H1 (cell line): ENCODE data around the gene ZBTB45. TPM values are rescaled to one million over a fixed set of nuclear protein-coding genes. Genes with fewer than 3 reads are reported as not detected.

ENCODE experiments used
- CTCF ChIA-PET: fragments of 300-600 bp; sonication (Branson Sonifier 250); formaldehyde crosslinking; loops from one replicate; lab custom pipeline; 2021; ENCODE audit not compliant: partially characterized antibody; lab: Charles Lee
- POLR2A ChIA-PET: fragments of 300-600 bp; sonication (Branson Sonifier 250); formaldehyde crosslinking; loops from one replicate; lab custom pipeline; 2021; ENCODE audit warnings: inconsistent platforms; ENCODE audit not compliant: partially characterized antibody; lab: Charles Lee
- DNase-seq, 2 experiments: peaks; one replicate each; pipeline versions ENCODE4 v3.0.0 to v3.0.0-alpha.2; 2010 to 2022; ENCODE audit warnings: low spot score in 2 of 2, low read depth in 1 of 2, mixed read lengths in 1 of 2
- FAIRE-seq: peaks from 2 replicates; lab custom pipeline; 2011; peaks lifted over from hg19 to GRCh38; lab: Jason Lieb, UNC
- H2AFZ ChIP-seq: 2 replicates; pipeline ENCODE4 v1.8.1; 2012; ENCODE audit warnings: low read length, inconsistent platforms
- H2AK5ac ChIP-seq: 2 replicates; pipeline ENCODE4 v1.6.1; 2013; ENCODE audit warnings: low read depth, low read length
- H2BK120ac ChIP-seq: replicated peaks from 2 replicates; pipeline ENCODE3; 2013; ENCODE audit warnings: low read depth, low read length, inconsistent platforms
- H2BK12ac ChIP-seq: 2 replicates; pipeline ENCODE4 v1.6.1; 2013; ENCODE audit warnings: low read depth, low read length
- H2BK15ac ChIP-seq: 2 replicates; pipeline ENCODE4 v1.6.1; 2013; ENCODE audit warnings: low read length
- H2BK20ac ChIP-seq: 2 replicates; pipeline ENCODE4 v1.6.1; 2013; ENCODE audit warnings: low read length
- H2BK5ac ChIP-seq: 2 replicates; pipeline ENCODE4 v1.6.1; 2013; ENCODE audit warnings: low read depth, low read length
- H3K14ac ChIP-seq: 2 replicates; pipeline ENCODE4 v1.6.1; 2013; ENCODE audit warnings: inconsistent platforms; ENCODE audit not compliant: insufficient read length
- H3K18ac ChIP-seq: 2 replicates; pipeline ENCODE4 v1.6.1; 2013; ENCODE audit warnings: low read length; ENCODE audit errors: extremely low read depth
- H3K23ac ChIP-seq: 2 replicates; pipeline ENCODE4 v1.6.1; 2013; ENCODE audit warnings: inconsistent platforms; ENCODE audit not compliant: insufficient read length
- H3K23me2 ChIP-seq: 2 replicates; pipeline ENCODE4 v1.6.1; 2013; ENCODE audit warnings: low read depth, low read length
- H3K27ac ChIP-seq: 2 replicates; pipeline ENCODE4 v1.6.1; 2011; ENCODE audit warnings: low read depth, low read length, inconsistent platforms
- H3K27me3 ChIP-seq, 4 experiments: replicated peaks in 1 of 4; 1 replicate in 1 of 4; 2 replicates in 3 of 4; pipeline versions ENCODE4 v1.6.1 to v1.8.1; 2011 to 2013; ENCODE audit warnings: low read length in 3 of 4, mild to moderate bottlenecking in 3 of 4, inconsistent platforms in 2 of 4, mixed read lengths in 2 of 4, moderate library complexity in 1 of 4; ENCODE audit not compliant: control insufficient read depth in 3 of 4, insufficient read depth in 3 of 4; ENCODE audit errors: extremely low read depth in 1 of 4
- H3K36me3 ChIP-seq, 4 experiments: 2 replicates each; pipeline versions ENCODE4 v1.6.1 to v1.8.1; 2011 to 2013; ENCODE audit warnings: mild to moderate bottlenecking in 4 of 4, low read length in 3 of 4, moderate library complexity in 2 of 4, control low read depth in 1 of 4, inconsistent platforms in 1 of 4; ENCODE audit not compliant: insufficient read depth in 4 of 4, control insufficient read depth in 2 of 4
- H3K4ac ChIP-seq: replicated peaks from 2 replicates; pipeline ENCODE3; 2013; ENCODE audit warnings: low read length, low read depth, mixed read lengths, inconsistent platforms; ENCODE audit not compliant: insufficient read length
- H3K4me1 ChIP-seq, 4 experiments: replicated peaks in 1 of 4; 1 replicate in 1 of 4; 2 replicates in 3 of 4; pipeline versions ENCODE4 v1.6.1 to v1.8.1; 2011 to 2013; ENCODE audit warnings: low read length in 3 of 4, inconsistent platforms in 2 of 4, mixed read lengths in 1 of 4; ENCODE audit not compliant: insufficient read depth in 4 of 4, control insufficient read depth in 3 of 4
- H3K4me2 ChIP-seq, 2 experiments: 2 replicates each; pipeline versions ENCODE4 v1.6.1 to v1.8.1; 2011 to 2013; ENCODE audit warnings: low read depth in 2 of 2, low read length in 2 of 2, control low read depth in 1 of 2, inconsistent platforms in 1 of 2, mild to moderate bottlenecking in 1 of 2; ENCODE audit not compliant: insufficient read depth in 1 of 2
- H3K4me3 ChIP-seq, 4 experiments: fragments of 200-600, 300-600 bp in 1 of 4; sonication (generic), shearing (Covaris generic), sonication (Bioruptor Twin) in 1 of 4; 2 replicates each; pipeline versions ENCODE4 v1.5.1 to v1.8.1; 2011 to 2016; ENCODE audit warnings: low read length in 4 of 4, low read depth in 3 of 4, control low read depth in 2 of 4, inconsistent platforms in 2 of 4, mild to moderate bottlenecking in 2 of 4, mixed read lengths in 1 of 4, moderate library complexity in 1 of 4; ENCODE audit not compliant: insufficient read depth in 2 of 4; ENCODE audit errors: extremely low read depth in 1 of 4
- H3K56ac ChIP-seq: replicated peaks from 2 replicates; pipeline ENCODE3; 2013; ENCODE audit warnings: low read depth, mild to moderate bottlenecking, mixed read lengths, low read length, inconsistent platforms; ENCODE audit not compliant: insufficient read length
- H3K79me1 ChIP-seq: 2 replicates; pipeline ENCODE4 v1.6.1; 2013; ENCODE audit warnings: low read depth, low read length, control low read depth
- H3K79me2 ChIP-seq, 2 experiments: 2 replicates each; pipeline versions ENCODE4 v1.6.1 to v1.8.1; 2012 to 2013; ENCODE audit warnings: low read length in 2 of 2, mild to moderate bottlenecking in 2 of 2, inconsistent platforms in 1 of 2; ENCODE audit not compliant: insufficient read depth in 2 of 2, control insufficient read depth in 1 of 2
- H3K9ac ChIP-seq, 4 experiments: replicated peaks in 1 of 4; 1 replicate in 1 of 4; 2 replicates in 3 of 4; pipeline versions ENCODE4 v1.6.1 to v1.8.1; 2011 to 2013; ENCODE audit warnings: low read depth in 3 of 4, low read length in 3 of 4, control low read depth in 2 of 4, mild to moderate bottlenecking in 2 of 4, moderate library complexity in 2 of 4, inconsistent platforms in 1 of 4; ENCODE audit errors: extremely low read depth in 1 of 4
- H3K9me3 ChIP-seq, 2 experiments: 2 replicates each; pipeline versions ENCODE4 v1.6.1 to v1.8.1; 2012 to 2013; ENCODE audit warnings: mild to moderate bottlenecking in 2 of 2, moderate library complexity in 2 of 2, control low read depth in 1 of 2, inconsistent platforms in 1 of 2, low read depth in 1 of 2, low read length in 1 of 2, mixed read lengths in 1 of 2; ENCODE audit not compliant: insufficient read depth in 2 of 2
- H4K20me1 ChIP-seq, 2 experiments: replicated peaks in 1 of 2; 2 replicates each; pipeline versions ENCODE3 to v1.8.1; 2011 to 2013; ENCODE audit warnings: inconsistent platforms in 2 of 2, low read length in 2 of 2, mild to moderate bottlenecking in 1 of 2; ENCODE audit not compliant: insufficient read depth in 2 of 2, control insufficient read depth in 1 of 2
- H4K5ac ChIP-seq: 2 replicates; pipeline ENCODE4 v1.6.1; 2013; ENCODE audit warnings: low read length, low read depth, mixed read lengths, inconsistent platforms; ENCODE audit not compliant: insufficient read length
- H4K8ac ChIP-seq: 2 replicates; pipeline ENCODE4 v1.8.0; 2013; ENCODE audit warnings: mild to moderate bottlenecking, moderate library complexity, low read length, inconsistent platforms; ENCODE audit not compliant: insufficient read depth; ENCODE audit errors: extremely low read depth
- H4K91ac ChIP-seq: replicated peaks from 2 replicates; pipeline ENCODE3; 2013; ENCODE audit warnings: low read length, mixed read lengths, inconsistent platforms; ENCODE audit not compliant: insufficient read length
- WGBS, 2 experiments: shearing (Covaris generic) in 1 of 2; methylation state at CpG; one replicate each; pipeline versions ENCODE4 v1.1.6 to v1.1.7; 2013 to 2015; ENCODE audit warnings: low lambda C conversion rate in 2 of 2, mixed read lengths in 2 of 2, inconsistent platforms in 1 of 2, low coverage in 1 of 2, missing lambda C conversion rate in 1 of 2; ENCODE audit not compliant: insufficient replicate concordance in 2 of 2, insufficient coverage in 1 of 2, insufficient read length in 1 of 2; ENCODE audit errors: extremely low coverage in 1 of 2, missing lambda C conversion rate in 1 of 2; 5-methylcytosine and 5-hydroxymethylcytosine counted together
- polyA plus RNA-seq, 7 experiments: library from polyadenylated mRNA; depleted of rRNA in 3 of 7; stranded (reverse) in 5 of 7; unstranded in 2 of 7; fragments of >200 nt in 5 of 7; fragments of 200-250 nt in 2 of 7; gene quantifications; 1 replicate in 5 of 7; 2 replicates in 1 of 7; 4 replicates in 1 of 7; pipeline versions ENCODE4 v1.2.1 to v1.2.3, GENCODE V29; 2011 to 2013; ENCODE audit warnings: missing spikeins in 2 of 7, mixed read lengths in 2 of 7
- total RNA-seq: library from RNA; stranded (reverse); fragmentation: NEBNext Ultra II Directional; extraction: Animal tissue kit (Norgen Biotek cat#: 25700); gene quantifications from 2 replicates; pipeline ENCODE4 v1.2.1, GENCODE V29; 2021

ZBTB45 gene
- total and polyA plus RNA-seq, 2 of the 8 experiments (the other 6 are each of a cell fraction or from before 2014, with no cell fraction given) = 16.9 to 17.2 TPM

- Histone ChIP-seq H2AK5ac (peak within 1 kb of the TSS; percentile 84), H3K23me2 (peaks cover 35% of the 10 kb centered on the region), H2BK5ac (peak within 1 kb of the TSS; percentile 100), H2BK120ac (peak within 1 kb of the TSS; percentile 76), H3K36me3 (peaks cover 6 to 15% (median 10%) of the 10 kb centered on the region in 4 experiments), H3K79me1 (peaks cover 4% of the 10 kb centered on the region), H3K9ac (peak within 1 kb of the TSS; percentile 98 to 100 (median 98)), H3K4me1 (peaks cover 0 to 41% (median 23%) of the 10 kb centered on the region in 4 experiments; a peak in 6 of 7 replicates), H3K4ac (peak within 1 kb of the TSS; percentile 95), H4K5ac (peak within 1 kb of the TSS; percentile 99), H4K20me1 (peaks cover 0 to 7% of the 10 kb centered on the region in 2 experiments), H2BK20ac (0 out of 2 replicates have a peak within 1 kb of the TSS, but pooled peaks have one; percentile 48), H2BK12ac (peak within 1 kb of the TSS; percentile 95), H3K9me3 (no peaks in the 10 kb centered on the region), H3K27me3 (peaks cover 0 to 8% (median 2%) of the 10 kb centered on the region in 4 experiments; a peak in 4 of 7 replicates), H2BK15ac (peak within 1 kb of the TSS; percentile 97), H3K14ac (no peak within 1 kb of the TSS), H3K18ac (peak within 1 kb of the TSS; percentile 100), H3K4me3 (peak within 1 kb of the TSS; percentile 76 to 97 (median 90)), H3K27ac (peak within 1 kb of the TSS; percentile 98), H2AFZ (no peak within 1 kb of the TSS), H3K56ac (peak within 1 kb of the TSS; percentile 98), H4K91ac (peak within 1 kb of the TSS; percentile 100), H4K8ac (peak within 1 kb of the TSS; percentile 99), H3K79me2 (peaks cover 7 to 19% of the 10 kb centered on the region in 2 experiments), H3K4me2 (peak within 1 kb of the TSS; percentile 87 to 96), H3K23ac (no peak within 1 kb of the TSS)
- ChIA-PET POLR2A (interaction anchor here (2.8 to 17.2 kb wide), 5 partner anchors 9 to 39 kb away, joined by 19 to 434 read pairs (median 80); partner anchors contain the start of genes CHMP2A, MZF1, SLC27A5 and TRIM28), CTCF (interaction anchor here (0.8 to 7.3 kb wide), 4 partner anchors 14 to 44 kb away, joined by 3 to 35 read pairs (median 6); partner anchors contain the start of gene ZBTB45)
- no peak for DNase-seq
- no peak for FAIRE-seq
- WGBS, 2 experiments = 0% methylated on average over 6 of the region's 62 CpGs; no CpG with 5 or more reads in 1 of the 2 experiments
Measured at GRCh38 chr19:58558066-58558622, 38.5 kb upstream of the ZBTB45 start, which contains the start of gene UBE2M. TSS of gene UBE2M (minus strand) at chr19:58558611. CDS start at chr19:58558381, 230 bp downstream.
